ENCODE data around the gene ADGRD1.

The ADGRD1 gene

DNA sequence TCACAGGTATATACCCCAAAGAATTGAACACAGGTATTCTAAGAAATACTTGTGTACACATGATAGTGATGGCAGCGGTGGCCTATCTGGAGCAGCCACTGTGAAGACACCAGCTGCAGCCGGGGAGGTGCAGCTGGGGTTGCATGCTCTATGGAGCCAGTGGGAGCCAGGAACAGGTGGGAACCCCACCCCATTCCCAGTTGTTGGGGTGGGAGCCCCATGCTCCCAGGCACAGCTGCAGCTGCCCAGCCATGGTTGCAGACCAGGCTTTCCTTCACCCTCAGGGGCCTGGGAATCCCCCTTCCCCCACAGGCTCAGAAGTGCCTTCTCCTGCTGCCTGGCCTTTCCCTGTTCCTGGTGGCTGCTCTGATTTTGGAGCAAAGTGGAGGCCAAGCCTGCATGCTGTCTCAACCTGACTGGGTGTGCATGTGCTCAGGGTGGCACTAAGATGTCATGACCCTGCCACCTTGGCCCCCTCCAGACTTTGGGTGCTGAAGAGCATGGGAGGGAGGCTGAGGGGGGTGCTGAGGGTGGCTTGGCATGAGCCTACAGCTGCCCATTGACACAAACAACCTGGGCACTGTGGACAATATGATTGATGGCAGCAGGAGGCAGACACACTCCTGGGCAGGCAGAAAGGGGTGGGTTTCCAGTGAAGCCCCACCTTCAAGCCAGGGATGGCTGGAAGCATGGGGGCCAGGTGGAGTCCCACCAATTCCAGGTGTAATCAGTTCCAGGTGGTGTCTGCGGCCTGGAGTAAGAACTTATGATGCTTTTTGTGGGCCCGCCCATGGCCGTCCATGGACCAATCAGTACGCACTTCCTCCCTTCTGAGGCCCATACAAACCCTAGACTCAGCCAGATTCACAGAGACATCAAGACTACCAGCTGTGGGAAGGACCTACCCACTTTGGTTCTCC, 234.7 kb downstream of the ADGRD1 start:
- DNase-seq: no peak

- no peak for DNase-seq
These were observed 236.1 kb downstream of the ADGRD1 start for GRCh38 chr12:131189781-131190180.

DNA sequence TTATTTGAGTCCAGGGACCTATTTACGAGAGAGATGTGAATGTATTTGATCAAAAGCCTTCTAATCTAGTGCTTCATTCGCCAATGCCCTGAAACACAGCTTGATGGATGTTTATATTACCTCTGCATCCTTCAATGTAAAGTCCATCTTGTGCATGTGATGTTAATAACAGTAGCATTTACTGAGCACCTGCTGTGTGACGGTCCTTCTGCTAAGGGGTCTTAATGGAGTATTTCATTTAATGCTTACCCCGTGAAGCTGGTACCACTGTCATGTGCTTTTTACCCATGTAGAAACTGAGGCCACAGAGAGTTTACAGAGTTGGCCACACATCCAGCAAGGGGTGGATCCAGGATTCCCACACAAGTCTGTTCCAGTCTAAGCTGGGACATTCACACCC, 237.3 kb downstream of the ADGRD1 start:
- DNase-seq: no peak

All from activated naive CD4-positive, alpha-beta T cell (primary cell).